Epithelial cell of esophagus (primary cell): ENCODE data around the gene KCNG1.

Source experiments
- DNase-seq: peaks from one replicate; pipeline ENCODE4 v3.0.0; 2010; ENCODE audit warnings: low read depth
- H3K4me3 ChIP-seq: 2 replicates; pipeline ENCODE4 v1.5.1; 2011; ENCODE audit warnings: mild to moderate bottlenecking, low read length, control low read depth
- CTCF ChIP-seq: IDR thresholded peaks from 2 replicates; pipeline ENCODE4 v1.5.1; 2011; ENCODE audit warnings: low read depth, mild to moderate bottlenecking, low read length, control low read depth, inconsistent platforms; ENCODE audit not compliant: insufficient read depth; ENCODE audit errors: missing control alignments

The KCNG1 gene

GRCh38 chr20:50999355-50999754 lies 23.6 kb downstream of the KCNG1 start:
- DNase-seq = no peak
- no peak for TF ChIP-seq CTCF

GRCh38 chr20:50996901-50997865 lies 25.7 kb downstream of the KCNG1 start:
- no peak overlapping the region for H3K4me3 ChIP-seq
- TF ChIP-seq CTCF = no peak
- DNase-seq = peak; percentile 76

More at GRCh38 chr20:50999355-50999754, 23.6 kb downstream of the KCNG1 start:
- H3K4me3 ChIP-seq = no peak overlapping the region

- no peak for TF ChIP-seq CTCF
- no peak overlapping the region for H3K4me3 ChIP-seq
- DNase-seq = peak; percentile 16
Measured at GRCh38 chr20:50995506-50995905, 27.4 kb downstream of the KCNG1 start.

- no peak overlapping the region for H3K4me3 ChIP-seq
- no peak for TF ChIP-seq CTCF
- no peak for DNase-seq
Measured at GRCh38 chr20:50993876-50994275, 29.0 kb downstream of the KCNG1 start.

- H3K4me3 ChIP-seq = no peak overlapping the region
- DNase-seq = peak; percentile 83
- TF ChIP-seq CTCF = peak; percentile 92
Measured at GRCh38 chr20:50992733-50993457, 30.0 kb downstream of the KCNG1 start.

- TF ChIP-seq CTCF = no peak
- DNase-seq = peak; percentile 92
- H3K4me3 ChIP-seq = no peak overlapping the region
Measured at GRCh38 chr20:50992336-50992732, 30.6 kb downstream of the KCNG1 start.
